Epithelial cell of esophagus (primary cell): ENCODE data around the gene SEMA5A.

Experiments
- DNase-seq: peaks from one replicate; pipeline ENCODE4 v3.0.0; 2010; ENCODE audit warnings: low read depth
- H3K4me3 ChIP-seq: 2 replicates; pipeline ENCODE4 v1.5.1; 2011; ENCODE audit warnings: mild to moderate bottlenecking, low read length, control low read depth
- CTCF ChIP-seq: IDR thresholded peaks from 2 replicates; pipeline ENCODE4 v1.5.1; 2011; ENCODE audit warnings: low read depth, mild to moderate bottlenecking, low read length, control low read depth, inconsistent platforms; ENCODE audit not compliant: insufficient read depth; ENCODE audit errors: missing control alignments

The SEMA5A gene

GRCh38 chr5:9140711-9141110 lies 405.2 kb downstream of the SEMA5A start:
- DNase-seq, result no peak
- TF ChIP-seq CTCF, result no peak
- no peak overlapping the region for H3K4me3 ChIP-seq

GRCh38 chr5:9140202-9140601 lies 405.7 kb downstream of the SEMA5A start:
- no peak for TF ChIP-seq CTCF
- H3K4me3 ChIP-seq, result no peak overlapping the region

GRCh38 chr5:9139344-9139743 lies 406.5 kb downstream of the SEMA5A start:
- TF ChIP-seq CTCF, result no peak
- no peak overlapping the region for H3K4me3 ChIP-seq
- DNase-seq, result no peak

More at GRCh38 chr5:9140202-9140601, 405.7 kb downstream of the SEMA5A start:
- DNase-seq, result no peak

- H3K4me3 ChIP-seq, result no peak overlapping the region
- no peak for DNase-seq
- peak; percentile 6 for TF ChIP-seq CTCF
Observed at GRCh38 chr5:9128136-9128535, 417.7 kb downstream of the SEMA5A start.

- H3K4me3 ChIP-seq, result no peak overlapping the region
- DNase-seq, result no peak
- no peak for TF ChIP-seq CTCF
Observed at GRCh38 chr5:9126490-9126889, 419.4 kb downstream of the SEMA5A start.

- H3K4me3 ChIP-seq, result no peak overlapping the region
- DNase-seq, result no peak
- no peak for TF ChIP-seq CTCF
Observed at GRCh38 chr5:9125852-9126251, 420.0 kb downstream of the SEMA5A start.

- no peak for DNase-seq
- H3K4me3 ChIP-seq, result no peak overlapping the region
- no peak for TF ChIP-seq CTCF
Observed at GRCh38 chr5:9124838-9125237, 421.0 kb downstream of the SEMA5A start.
